Measurements from ENCODE around the gene FAM168A.

The FAM168A gene

GRCh38 chr11:73420136-73420535 is 177.8 kb downstream of the FAM168A start:
- no peak for ATAC-seq

GRCh38 chr11:73416786-73417185 is 181.1 kb downstream of the FAM168A start:
- no peak for ATAC-seq

- no peak for ATAC-seq
These were observed 181.9 kb downstream of the FAM168A start for GRCh38 chr11:73415854-73416615.

- ATAC-seq, result no peak
These were observed 182.8 kb downstream of the FAM168A start for GRCh38 chr11:73414977-73415651.

GRCh38 chr11:73413256-73413655 is 184.7 kb downstream of the FAM168A start:
- no peak for ATAC-seq

GRCh38 chr11:73412308-73412707 is 185.6 kb downstream of the FAM168A start:
- no peak for ATAC-seq

GRCh38 chr11:73411031-73411430 is 186.9 kb downstream of the FAM168A start:
- ATAC-seq, result no peak

- no peak for ATAC-seq
These were observed 187.3 kb downstream of the FAM168A start for GRCh38 chr11:73410627-73411026.

GRCh38 chr11:73409431-73409830 is 188.5 kb downstream of the FAM168A start:
- ATAC-seq, result no peak

- no peak for ATAC-seq
These were observed 191.3 kb downstream of the FAM168A start for GRCh38 chr11:73406619-73407018.

GRCh38 chr11:73406131-73406530 is 191.8 kb downstream of the FAM168A start:
- ATAC-seq, result no peak

GRCh38 chr11:73405146-73405510 is 192.8 kb downstream of the FAM168A start:
- no peak for ATAC-seq

- no peak for ATAC-seq
These were observed 193.3 kb downstream of the FAM168A start for GRCh38 chr11:73404506-73405145.

- no peak for ATAC-seq
These were observed 193.9 kb downstream of the FAM168A start for GRCh38 chr11:73404048-73404447.

- ATAC-seq, result no peak
These were observed 194.4 kb downstream of the FAM168A start for GRCh38 chr11:73403541-73403940.

- ATAC-seq, result peak in 1 of 2 donors; percentile 27
These were observed 195.1 kb downstream of the FAM168A start for GRCh38 chr11:73402834-73403185.

- ATAC-seq, result no peak
These were observed 195.7 kb downstream of the FAM168A start for GRCh38 chr11:73401924-73402833.

GRCh38 chr11:73401217-73401923 is 196.5 kb downstream of the FAM168A start:
- ATAC-seq, result no peak

- no peak for ATAC-seq
These were observed 197.6 kb downstream of the FAM168A start for GRCh38 chr11:73400293-73400692.

- no peak for ATAC-seq
These were observed 198.3 kb downstream of the FAM168A start for GRCh38 chr11:73399636-73400035.

GRCh38 chr11:73399159-73399590 is 198.7 kb downstream of the FAM168A start:
- no peak for ATAC-seq

- ATAC-seq, result no peak
These were observed 199.2 kb downstream of the FAM168A start for GRCh38 chr11:73398721-73399120.

All from activated CD4-positive, CD25-positive, alpha-beta regulatory T cell treated with anti-CD3 and anti-CD28 coated beads, Interleukin-2, amount 50 U/mL, for 24 hours (primary cell).